Fibroblast of mammary gland (primary cell): ENCODE measurements around the gene SEMA6D.
A peak's percentile ranks its signal among the peaks of the same experiment; 100 is the strongest.

Source experiments
- DNase-seq: peaks from one replicate; pipeline ENCODE4 v3.0.0-alpha.2; 2010; ENCODE audit warnings: low read depth
- H3K4me3 ChIP-seq: 2 replicates; pipeline ENCODE4 v1.5.1; 2011; ENCODE audit warnings: low read depth, mild to moderate bottlenecking, low read length, moderate library complexity; ENCODE audit not compliant: control insufficient read depth
- CTCF ChIP-seq: conservative IDR thresholded peaks from 2 replicates; pipeline ENCODE4 v1.5.1; 2011; ENCODE audit warnings: low read depth, low read length, inconsistent platforms; ENCODE audit not compliant: control insufficient read depth, insufficient read depth

SEMA6D gene

GRCh38 chr15:47811172-47811571 lies 93.9 kb downstream of the SEMA6D start:
- DNase-seq, result no peak
- H3K4me3 ChIP-seq, result no peak overlapping the region
- no peak for TF ChIP-seq CTCF

- H3K4me3 ChIP-seq, result no peak overlapping the region
- peak; percentile 4 for DNase-seq
- TF ChIP-seq CTCF, result no peak
Measured at GRCh38 chr15:47812470-47812999, 95.2 kb downstream of the SEMA6D start.

GRCh38 chr15:47813748-47814384 lies 96.6 kb downstream of the SEMA6D start:
- no peak for DNase-seq
- TF ChIP-seq CTCF, result no peak
- no peak overlapping the region for H3K4me3 ChIP-seq

GRCh38 chr15:47814620-47815019 lies 97.3 kb downstream of the SEMA6D start:
- no peak for DNase-seq
- TF ChIP-seq CTCF, result no peak
- H3K4me3 ChIP-seq, result no peak overlapping the region

GRCh38 chr15:47817969-47818548 lies 100.8 kb downstream of the SEMA6D start:
- TF ChIP-seq CTCF, result no peak
- H3K4me3 ChIP-seq, result no peak overlapping the region
- no peak for DNase-seq

- DNase-seq, result no peak
- no peak for TF ChIP-seq CTCF
Measured at GRCh38 chr15:47819158-47819557, 101.9 kb downstream of the SEMA6D start.

More at GRCh38 chr15:47819158-47819557, 101.9 kb downstream of the SEMA6D start:
- H3K4me3 ChIP-seq, result no peak overlapping the region
